WI38 (cell line): ENCODE results near the gene HOATZ.

Source experiments
- H3K4me3 ChIP-seq: 2 replicates; pipeline ENCODE4 v1.5.1; 2011; ENCODE audit warnings: low read depth, mild to moderate bottlenecking, control low read depth, low read length
- CTCF ChIP-seq: IDR thresholded peaks from 2 replicates; pipeline ENCODE4 v1.5.1; 2012; ENCODE audit warnings: low read depth, mild to moderate bottlenecking, control low read depth, low read length

HOATZ gene

GRCh38 chr11:111574373-111575225, 60.0 kb downstream of the HOATZ start:
- 0 out of 2 replicates have a peak overlapping the region, but pooled peaks have one; percentile 14 for H3K4me3 ChIP-seq

GRCh38 chr11:111575740-111576139, 61.2 kb downstream of the HOATZ start:
- no peak for TF ChIP-seq CTCF
- no peak overlapping the region for H3K4me3 ChIP-seq

More at GRCh38 chr11:111574373-111575225, 60.0 kb downstream of the HOATZ start:
- no peak for TF ChIP-seq CTCF

GRCh38 chr11:111577821-111578220, 63.2 kb downstream of the HOATZ start:
- H3K4me3 ChIP-seq = no peak overlapping the region
- no peak for TF ChIP-seq CTCF

- TF ChIP-seq CTCF = no peak
- no peak overlapping the region for H3K4me3 ChIP-seq
These were observed 66.8 kb downstream of the HOATZ start for GRCh38 chr11:111581341-111581740.

- no peak overlapping the region for H3K4me3 ChIP-seq
- no peak for TF ChIP-seq CTCF
These were observed 67.6 kb downstream of the HOATZ start for GRCh38 chr11:111582163-111582562.

GRCh38 chr11:111582881-111583280, 68.3 kb downstream of the HOATZ start:
- H3K4me3 ChIP-seq = no peak overlapping the region
- TF ChIP-seq CTCF = no peak

- TF ChIP-seq CTCF = no peak
- no peak overlapping the region for H3K4me3 ChIP-seq
These were observed 70.8 kb downstream of the HOATZ start for GRCh38 chr11:111585371-111585770.
